Activated CD8-positive, alpha-beta T cell treated with anti-CD3 and anti-CD28 coated beads for 36 hours (primary cell): ENCODE measurements around the gene VAMP1. TPM values are rescaled to one million over a fixed set of nuclear protein-coding genes. Genes with fewer than 3 reads are reported as not detected.

ENCODE experiments used
- ATAC-seq: fragments of 200-7000 bp; cut with Tn5 transposase; one replicate; pipeline ENCODE4 v1.10.0; 2021; ENCODE audit warnings: mild to moderate bottlenecking, moderate library complexity
- CTCF ChIA-PET: fragments of 350-600 bp; sonication (Branson Sonifier 250); formaldehyde crosslinking; loops from one replicate; lab custom pipeline; 2021; ENCODE audit warnings: antibody characterized with exemption; lab: Charles Lee
- POLR2A ChIA-PET: fragments of 350-600 bp; sonication (Branson Sonifier 250); formaldehyde crosslinking; loops from one replicate; lab custom pipeline; 2021; ENCODE audit warnings: antibody characterized with exemption; lab: Charles Lee
- DNase-seq: peaks from one replicate; pipeline ENCODE4 v3.0.0-alpha.2; 2020
- H3K27ac Mint-ChIP-seq: one replicate; pipeline ENCODE4 v1.8.0; 2021; ENCODE audit warnings: mild to moderate bottlenecking, mixed read lengths
- H3K27me3 Mint-ChIP-seq: one replicate; pipeline ENCODE4 v1.8.0; 2021; ENCODE audit warnings: mixed read lengths
- H3K36me3 Mint-ChIP-seq: one replicate; pipeline ENCODE4 v1.8.0; 2021; ENCODE audit warnings: low read depth, mixed read lengths
- H3K4me1 Mint-ChIP-seq: one replicate; pipeline ENCODE4 v1.8.0; 2021; ENCODE audit warnings: low read depth, mixed read lengths
- H3K4me3 Mint-ChIP-seq: one replicate; pipeline ENCODE4 v1.8.0; 2021; ENCODE audit warnings: mild to moderate bottlenecking, moderate library complexity, mixed read lengths
- H3K9me3 Mint-ChIP-seq: one replicate; pipeline ENCODE4 v1.8.0; 2021; ENCODE audit warnings: mixed read lengths
- CTCF ChIP-seq: fragments of 200-600 bp; IDR thresholded peaks from one replicate; pipeline ENCODE4 v1.8.0; 2022; ENCODE audit warnings: antibody characterized with exemption, mild to moderate bottlenecking
- intact Hi-C: fragments of 100-400 bp; cut with micrococcal nuclease; formaldehyde crosslinking; loops from one replicate; pipeline ENCODE4 v1.10.0; 2022
- total RNA-seq, 2 experiments: library from RNA; stranded (reverse); gene quantifications; one replicate each; pipeline ENCODE4 v1.2.3, GENCODE V29; 2021

VAMP1 gene
- total RNA-seq, 2 experiments from 2014 or later: 50.0 to 51.2 TPM

- H3K4me1 Mint-ChIP-seq: peaks cover 53% of the 10 kb centered on the region
- intact Hi-C loops: no loop called here
- H3K9me3 Mint-ChIP-seq: no peaks in the 10 kb centered on the region
- ATAC-seq: peak; percentile 77
- no peaks in the 10 kb centered on the region for H3K27me3 Mint-ChIP-seq
- CTCF ChIA-PET: interaction anchor here (0.6 to 7.0 kb wide), 14 partner anchors 8 to 430 kb away, joined by 3 to 81 read pairs (median 6); partner anchors contain the start of gene VAMP1
- H3K4me3 Mint-ChIP-seq: peak within 1 kb of the TSS; percentile 97
- H3K36me3 Mint-ChIP-seq: peaks cover 91% of the 10 kb centered on the region
- H3K27ac Mint-ChIP-seq: peak within 1 kb of the TSS; percentile 99
- TF ChIP-seq CTCF: no peak
- POLR2A ChIA-PET: interaction anchor here (0.7 to 14.3 kb wide), 17 partner anchors 8 to 492 kb away, joined by 3 to 267 read pairs (median 10); partner anchors contain the start of genes C12orf57, CD27, GAPDH and MRPL51
- peak; percentile 94 for DNase-seq
Observed at GRCh38 chr12:6451348-6452244, 18.9 kb downstream of the VAMP1 start, which contains the start of gene TAPBPL. TAPBPL (plus strand) TSS chr12:6452042; CDS start chr12:6452249, 207 bp downstream.

GRCh38 chr12:6450869-6451347 lies 19.6 kb downstream of the VAMP1 start:
- intact Hi-C loops: no loop called here
- no peaks in the 10 kb centered on the region for H3K9me3 Mint-ChIP-seq
- DNase-seq: peak; percentile 64
- no peaks in the 10 kb centered on the region for H3K27me3 Mint-ChIP-seq
- peak; percentile 8 for ATAC-seq
- H3K27ac Mint-ChIP-seq: peak overlapping the region; percentile 99
- ChIA-PET CTCF (interaction anchor here (0.8 to 7.0 kb wide), 11 partner anchors 8 to 105 kb away, joined by 3 to 81 read pairs (median 7); partner anchors contain the start of gene VAMP1), POLR2A (interaction anchor here (0.7 to 14.3 kb wide), 14 partner anchors 7 to 493 kb away, joined by 3 to 267 read pairs (median 10); partner anchors contain the start of genes C12orf57, CD27, GAPDH and MRPL51)
- H3K4me1 Mint-ChIP-seq: peaks cover 51% of the 10 kb centered on the region
- peak overlapping the region; percentile 97 for H3K4me3 Mint-ChIP-seq
- TF ChIP-seq CTCF: no peak
- peaks cover 94% of the 10 kb centered on the region for H3K36me3 Mint-ChIP-seq

GRCh38 chr12:6450091-6450868 lies 20.2 kb downstream of the VAMP1 start:
- Mint-ChIP-seq H3K27me3 (no peaks in the 10 kb centered on the region), H3K4me1 (peaks cover 47% of the 10 kb centered on the region), H3K4me3 (peak overlapping the region; percentile 97), H3K27ac (peak overlapping the region; percentile 99), H3K9me3 (no peaks in the 10 kb centered on the region), H3K36me3 (peaks cover 95% of the 10 kb centered on the region)
- DNase-seq (no peak), ATAC-seq (no peak)
- no peak for TF ChIP-seq CTCF
- ChIA-PET POLR2A (interaction anchor here (0.7 to 14.3 kb wide), 10 partner anchors 7 to 493 kb away, joined by 3 to 267 read pairs (median 23); partner anchors contain the start of genes C12orf57, CD27, MRPL51 and RNU7-1), CTCF (interaction anchor here (0.8 to 7.0 kb wide), 8 partner anchors 11 to 105 kb away, joined by 3 to 81 read pairs (median 4); no protein-coding TSS in a partner anchor)
- intact Hi-C loops: no loop called here

GRCh38 chr12:6444704-6445688 lies 25.5 kb downstream of the VAMP1 start, which contains the start of gene CD27:
CD27 (plus strand) TSS chr12:6444955; CDS start chr12:6445096, 141 bp downstream.
- intact Hi-C loops: no loop called here
- Mint-ChIP-seq H3K27me3 (no peaks in the 10 kb centered on the region), H3K36me3 (peaks cover 74% of the 10 kb centered on the region)

More at GRCh38 chr12:6444704-6445688, 25.5 kb downstream of the VAMP1 start, which contains the start of gene CD27:
- ChIA-PET CTCF (interaction anchor here (0.8 to 10.2 kb wide), 7 partner anchors 11 to 105 kb away, joined by 3 to 89 read pairs (median 11); no protein-coding TSS in a partner anchor), POLR2A (interaction anchor here (1.0 to 13.2 kb wide), 11 partner anchors 11 to 109 kb away, joined by 3 to 267 read pairs (median 20); partner anchors contain the start of genes GAPDH, TAPBPL and VAMP1)
- H3K4me1 Mint-ChIP-seq: peaks cover 51% of the 10 kb centered on the region
- H3K4me3 Mint-ChIP-seq: peak within 1 kb of the TSS; percentile 93
- ATAC-seq (peak; percentile 34), DNase-seq (peak; percentile 43)
- no peaks in the 10 kb centered on the region for H3K9me3 Mint-ChIP-seq
- no peak for TF ChIP-seq CTCF
- peak within 1 kb of the TSS; percentile 99 for H3K27ac Mint-ChIP-seq
